Right atrium auricular region (tissue), 2 donors: ENCODE data around the gene ITGAV. TPM values are rescaled to one million over a fixed set of nuclear protein-coding genes. Genes with fewer than 3 reads are reported as not detected.

Experiments used
- DNase-seq: peaks from one replicate; pipeline ENCODE4 v3.0.0-alpha.2; 2019; ENCODE audit warnings: low spot score
- H3K27ac ChIP-seq, 2 donors: fragments of 200-600 bp; sonication (generic); 1 replicate in 1 of 2; 2 replicates in 1 of 2; pipeline ENCODE4 v1.5.1; 2016 to 2019
- H3K27me3 ChIP-seq, 2 donors: fragments of 200-600 bp; sonication (generic); one replicate each; pipeline versions ENCODE4 v1.5.1 to v1.6.0; 2017 to 2019
- H3K36me3 ChIP-seq: fragments of 200-600 bp; sonication (generic); one replicate; pipeline ENCODE4 v1.5.1; 2016
- H3K4me1 ChIP-seq, 2 donors: fragments of 200-600 bp; sonication (generic); one replicate each; pipeline versions ENCODE4 v1.5.1 to v1.6.0; 2017 to 2019
- H3K4me3 ChIP-seq, 2 donors: fragments of 200-600 bp; sonication (generic); 1 replicate in 1 of 2; 2 replicates in 1 of 2; pipeline ENCODE4 v1.5.1; 2017 to 2019; ENCODE audit warnings: mild to moderate bottlenecking in 1 of 2, moderate library complexity in 1 of 2
- H3K9me3 ChIP-seq, 2 donors: fragments of 200-600 bp; sonication (generic); one replicate each; pipeline ENCODE4 v1.5.1; 2019
- total RNA-seq, 2 donors: library from RNA; depleted of rRNA; stranded (reverse); fragments of >200 nt; gene quantifications; one replicate each; pipeline ENCODE4 v1.1.0, GENCODE V29; 2016
- TF ChIP-seq, protein P1 (sequence below), 2 donors: fragments of 200-600 bp; sonication (generic); IDR thresholded peaks; one replicate each; pipeline ENCODE4 v1.5.1; 2019; ENCODE audit warnings: antibody characterized with exemption in 2 of 2

ITGAV gene
- total RNA-seq, 2 donors from 2014 or later: 79.8 to 152 TPM

DNA sequence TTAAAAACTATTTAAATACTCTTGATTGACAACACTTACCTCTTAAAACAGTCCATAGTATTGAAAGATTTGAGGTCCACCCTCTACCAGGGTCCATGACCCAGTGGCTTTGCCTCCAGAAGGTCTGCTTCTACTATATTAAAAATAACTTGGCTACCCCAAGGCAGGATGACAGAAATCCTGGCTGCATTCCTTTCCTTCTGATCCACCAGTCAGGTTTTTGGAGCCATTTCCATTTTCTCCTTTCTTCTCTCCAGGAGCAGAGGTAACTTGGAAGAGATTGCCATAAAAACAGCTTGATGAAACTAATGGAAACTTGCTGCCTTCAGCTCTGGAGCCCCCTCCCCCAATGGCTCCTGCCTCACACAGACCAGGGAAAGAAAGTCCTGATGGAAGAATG, 101.4 kb downstream of the ITGAV start:
- no peak for DNase-seq
- H3K4me3 ChIP-seq: no peak overlapping the region
- H3K4me1 ChIP-seq: peaks cover 0 to 18% of the 10 kb centered on the region in 2 donors
- H3K27me3 ChIP-seq: no peaks in the 10 kb centered on the region
- no peaks in the 10 kb centered on the region for H3K36me3 ChIP-seq
- H3K27ac ChIP-seq: no peak overlapping the region
- TF ChIP-seq, protein P1, sequence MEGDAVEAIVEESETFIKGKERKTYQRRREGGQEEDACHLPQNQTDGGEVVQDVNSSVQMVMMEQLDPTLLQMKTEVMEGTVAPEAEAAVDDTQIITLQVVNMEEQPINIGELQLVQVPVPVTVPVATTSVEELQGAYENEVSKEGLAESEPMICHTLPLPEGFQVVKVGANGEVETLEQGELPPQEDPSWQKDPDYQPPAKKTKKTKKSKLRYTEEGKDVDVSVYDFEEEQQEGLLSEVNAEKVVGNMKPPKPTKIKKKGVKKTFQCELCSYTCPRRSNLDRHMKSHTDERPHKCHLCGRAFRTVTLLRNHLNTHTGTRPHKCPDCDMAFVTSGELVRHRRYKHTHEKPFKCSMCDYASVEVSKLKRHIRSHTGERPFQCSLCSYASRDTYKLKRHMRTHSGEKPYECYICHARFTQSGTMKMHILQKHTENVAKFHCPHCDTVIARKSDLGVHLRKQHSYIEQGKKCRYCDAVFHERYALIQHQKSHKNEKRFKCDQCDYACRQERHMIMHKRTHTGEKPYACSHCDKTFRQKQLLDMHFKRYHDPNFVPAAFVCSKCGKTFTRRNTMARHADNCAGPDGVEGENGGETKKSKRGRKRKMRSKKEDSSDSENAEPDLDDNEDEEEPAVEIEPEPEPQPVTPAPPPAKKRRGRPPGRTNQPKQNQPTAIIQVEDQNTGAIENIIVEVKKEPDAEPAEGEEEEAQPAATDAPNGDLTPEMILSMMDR (IDR thresholded peaks at IDR 0.05): no peak
- H3K9me3 ChIP-seq: no peaks in the 10 kb centered on the region

DNA sequence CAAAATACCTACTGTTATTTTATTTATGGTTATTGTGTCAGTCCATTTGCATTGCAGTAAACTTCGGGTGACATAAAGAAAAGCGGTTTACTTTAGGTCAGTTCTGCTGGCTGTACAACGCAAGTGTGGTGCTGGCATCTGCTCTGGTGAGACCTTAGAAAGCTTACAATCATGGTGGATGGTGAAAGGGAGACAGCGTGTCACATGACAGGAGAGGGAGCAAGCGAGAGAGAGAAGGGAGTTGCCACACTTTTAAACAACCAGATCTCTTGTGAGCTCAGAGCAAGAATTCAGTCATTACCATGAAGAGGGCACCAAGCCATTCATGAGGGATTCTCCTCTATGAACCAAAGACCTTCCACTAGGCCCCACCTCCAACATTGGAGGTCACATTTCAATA, 102.0 kb downstream of the ITGAV start:
- TF ChIP-seq, protein P1 (IDR thresholded peaks at IDR 0.05): no peak
- H3K27ac ChIP-seq: no peak overlapping the region
- H3K9me3 ChIP-seq: no peaks in the 10 kb centered on the region
- H3K4me1 ChIP-seq: peaks cover 0 to 18% of the 10 kb centered on the region in 2 donors
- no peaks in the 10 kb centered on the region for H3K36me3 ChIP-seq
- no peaks in the 10 kb centered on the region for H3K27me3 ChIP-seq
- no peak for DNase-seq
- H3K4me3 ChIP-seq: no peak overlapping the region

DNA sequence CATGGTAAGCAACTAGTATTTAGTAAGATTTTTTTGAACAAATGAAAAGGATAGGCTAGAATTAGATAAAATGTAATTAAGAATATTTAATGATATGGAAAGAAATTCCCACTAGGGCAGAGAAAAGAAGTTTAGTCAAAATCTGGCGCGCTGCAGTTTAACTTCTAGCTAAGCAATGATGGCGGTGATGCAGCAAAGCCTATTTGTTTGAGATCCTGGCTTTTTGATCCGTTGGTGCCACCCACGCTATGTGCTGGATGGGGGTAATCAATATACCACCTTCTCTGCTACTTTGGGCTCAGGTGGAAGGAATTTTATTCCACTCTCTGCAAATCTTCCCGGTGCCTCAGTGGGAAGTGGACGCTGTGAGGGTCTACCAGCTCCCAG, 103.6 kb downstream of the ITGAV start:
- Histone ChIP-seq H3K27ac (peak overlapping the region in 1 of 2 donors; percentile 66), H3K4me3 (peak overlapping the region; percentile 58 to 66), H3K4me1 (peaks cover 0 to 18% of the 10 kb centered on the region in 2 donors), H3K27me3 (no peaks in the 10 kb centered on the region), H3K9me3 (no peaks in the 10 kb centered on the region), H3K36me3 (no peaks in the 10 kb centered on the region)
- TF ChIP-seq, protein P1 (IDR thresholded peaks at IDR 0.05): no peak
- DNase-seq: no peak

DNA sequence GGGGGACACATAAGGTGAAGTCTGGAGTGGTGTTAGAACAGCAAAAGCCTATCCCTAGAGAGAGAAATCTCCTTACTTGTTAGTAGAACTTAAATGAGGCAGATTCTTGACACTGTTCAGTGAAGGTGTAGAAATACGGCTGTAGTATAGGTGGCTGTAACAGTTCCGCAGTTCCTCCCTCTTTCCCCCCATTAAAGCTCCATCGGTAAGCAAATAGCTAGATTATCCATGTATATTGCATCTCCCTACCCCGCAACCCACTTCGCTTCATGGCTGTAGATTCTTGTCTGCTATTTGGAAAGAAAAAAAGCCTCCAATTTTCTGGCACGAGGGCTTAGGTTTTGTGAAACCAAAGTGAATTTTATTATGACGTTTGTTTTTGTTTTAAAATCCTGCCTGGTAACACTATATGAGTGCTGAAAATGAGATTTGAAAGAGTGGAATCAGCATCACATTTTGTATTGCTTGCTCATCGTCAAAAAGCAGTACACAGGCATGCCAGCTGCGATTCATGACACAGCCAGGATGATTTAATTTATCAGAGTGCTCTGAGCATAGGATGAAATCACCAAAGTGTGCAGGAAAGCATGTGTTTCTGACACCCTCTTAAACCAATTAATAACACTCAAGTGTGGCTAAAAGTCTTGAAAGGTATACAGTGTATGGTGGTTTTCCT, 105.4 kb downstream of the ITGAV start:
- peaks cover 0 to 18% of the 10 kb centered on the region in 2 donors for H3K4me1 ChIP-seq
- no peaks in the 10 kb centered on the region for H3K9me3 ChIP-seq
- H3K27ac ChIP-seq: no peak overlapping the region
- no peak for DNase-seq
- H3K4me3 ChIP-seq: peak overlapping the region in 1 of 2 donors; percentile 66
- no peaks in the 10 kb centered on the region for H3K27me3 ChIP-seq
- H3K36me3 ChIP-seq: no peaks in the 10 kb centered on the region
- TF ChIP-seq, protein P1 (IDR thresholded peaks at IDR 0.05): no peak

DNA sequence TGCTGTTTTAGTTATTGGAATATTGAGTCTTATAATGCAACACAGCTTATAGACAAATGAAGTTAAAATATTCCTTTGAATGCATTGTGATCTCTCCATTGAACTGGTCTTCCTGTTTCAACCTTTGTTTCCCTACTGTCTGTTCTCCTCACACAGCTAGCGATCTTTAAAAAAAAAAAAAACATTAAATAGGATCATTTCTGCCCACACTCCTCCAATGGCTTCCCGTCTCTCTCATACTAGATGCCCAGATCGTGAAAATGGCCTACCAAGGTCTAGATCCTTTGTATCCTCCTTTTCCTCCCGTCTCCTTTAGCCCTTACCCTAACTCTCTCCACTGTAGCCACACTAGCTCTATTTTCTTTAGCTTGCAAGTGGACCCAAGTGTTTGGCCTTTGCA, 106.4 kb downstream of the ITGAV start:
- DNase-seq: no peak
- Histone ChIP-seq H3K4me1 (peaks cover 0 to 18% of the 10 kb centered on the region in 2 donors), H3K27ac (no peak overlapping the region), H3K9me3 (no peaks in the 10 kb centered on the region), H3K4me3 (no peak overlapping the region), H3K27me3 (no peaks in the 10 kb centered on the region), H3K36me3 (no peaks in the 10 kb centered on the region)
- TF ChIP-seq, protein P1 (IDR thresholded peaks at IDR 0.05): no peak

DNA sequence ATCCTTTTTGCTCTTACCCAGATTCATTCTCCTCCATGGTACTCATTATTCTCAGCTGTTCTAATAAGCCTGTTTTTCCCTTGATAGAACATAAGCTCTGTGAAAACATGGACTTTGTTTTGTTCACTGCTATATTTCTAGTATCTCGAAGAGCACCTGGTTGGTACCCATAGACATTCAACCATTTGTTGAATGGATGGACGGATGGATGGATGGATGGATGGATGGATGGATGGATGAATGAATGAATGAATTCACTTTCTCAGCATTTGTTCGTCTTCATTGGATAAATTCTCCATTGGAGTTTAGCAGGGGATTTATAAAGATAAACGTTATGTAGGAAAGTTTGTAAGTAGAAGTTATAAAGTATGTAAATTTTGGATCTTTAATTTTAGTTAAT, 106.9 kb downstream of the ITGAV start:
- Histone ChIP-seq H3K4me1 (peaks cover 0 to 18% of the 10 kb centered on the region in 2 donors), H3K9me3 (no peaks in the 10 kb centered on the region), H3K4me3 (no peak overlapping the region), H3K27ac (no peak overlapping the region), H3K27me3 (no peaks in the 10 kb centered on the region), H3K36me3 (no peaks in the 10 kb centered on the region)
- no peak for DNase-seq
- TF ChIP-seq, protein P1 (IDR thresholded peaks at IDR 0.05): no peak
